A549 treated with ZK216348 at 1 μM for 4 hours (cell line): ENCODE data around the gene SRSF3. TPM values are rescaled to one million over a fixed set of nuclear protein-coding genes. Genes with fewer than 3 reads are reported as not detected.

Experiments
- total RNA-seq: library from RNA; stranded (reverse); fragments of 200-300 nt; extraction: Qiagen RNA extraction; gene quantifications from 5 replicates; pipeline ENCODE4 v1.2.3, GENCODE V29; 2022; ENCODE audit warnings: low read depth

Gene SRSF3
- 512 to 684 TPM (median 546 TPM) in 5 replicates for total RNA-seq

GRCh38 chr6:36594029-36594815 lies at the start of gene SRSF3:
Gene SRSF3, plus strand, starts transcription at chr6:36594362. Its CDS starts 2,401 bp downstream, at chr6:36596763.

GRCh38 chr6:36546920-36547645 lies 47.1 kb upstream of the SRSF3 start, which contains the start of gene STK38:
Gene STK38, minus strand, starts transcription at chr6:36547479. Its CDS starts 7,277 bp downstream, at chr6:36540202.

Other genes with a start within 250 kb of the SRSF3 start
- gene ETV7, start 206.7 kb upstream of the SRSF3 start, total RNA-seq, result 0.12 to 0.33 TPM in 2 of 5 replicates, not detected in the others
- gene PXT1, start 151.5 kb upstream of the SRSF3 start, total RNA-seq, result not detected in 5 replicates
- 15.1 to 22.1 TPM (median 19.2 TPM) in 5 replicates for gene KCTD20, start 151.4 kb upstream of the SRSF3 start, total RNA-seq
- gene STK38, start 46.9 kb upstream of the SRSF3 start, total RNA-seq, result 17.1 to 19.3 TPM (median 18.5 TPM) in 5 replicates
- 189 to 281 TPM (median 252 TPM) in 5 replicates for gene CDKN1A, start 84.4 kb downstream of the SRSF3 start, total RNA-seq
- 0.06 to 0.09 TPM (median 0.07 TPM) in 3 of 5 replicates, not detected in the others for gene RAB44, start 103.5 kb downstream of the SRSF3 start, total RNA-seq
- gene CPNE5, start 245.1 kb downstream of the SRSF3 start, total RNA-seq, result 0.05 to 0.14 TPM (median 0.11 TPM) in 4 of 5 replicates, not detected in the other